OCI-LY7 (cell line): ENCODE data around the gene GATA5. TPM values are rescaled to one million over a fixed set of nuclear protein-coding genes. Genes with fewer than 3 reads are reported as not detected.

Experiments used
- BruUV-seq: library from RNA; stranded (reverse); fragments of 400-500 nt; replicated peaks from 2 replicates; lab custom pipeline; 2021; lab: Mats Ljungman, UMichigan
- CTCF ChIA-PET: fragments of 300-600 bp; sonication (Branson Sonifier 250); formaldehyde crosslinking; loops from one replicate; lab custom pipeline; 2022; ENCODE audit warnings: antibody characterized with exemption; ENCODE audit not compliant: unreplicated experiment; lab: Charles Lee
- POLR2A ChIA-PET: fragments of 300-600 bp; sonication (Branson Sonifier 250); formaldehyde crosslinking; loops from one replicate; lab custom pipeline; 2022; ENCODE audit warnings: antibody characterized with exemption; lab: Charles Lee
- DNase-seq: peaks from one replicate; pipeline ENCODE4 v3.0.0-alpha.2; 2015; ENCODE audit warnings: low spot score
- H2AFZ ChIP-seq: fragments of 200-600 bp; sonication (generic), shearing (Covaris generic); 2 replicates; pipeline ENCODE4 v1.6.1; 2014; ENCODE audit warnings: mild to moderate bottlenecking, antibody characterized with exemption, low read length, moderate library complexity
- H3K27ac ChIP-seq: fragments of 200-600 bp; sonication (generic); 2 replicates; pipeline ENCODE4 v1.5.1; 2014; ENCODE audit warnings: mixed run types, low read depth, mild to moderate bottlenecking, moderate library complexity, low read length, inconsistent platforms; ENCODE audit not compliant: poor library complexity, severe bottlenecking
- H3K36me3 ChIP-seq: fragments of 200-600 bp; sonication (generic); 2 replicates; pipeline ENCODE4 v1.6.1; 2014; ENCODE audit warnings: mild to moderate bottlenecking, antibody characterized with exemption, low read length, moderate library complexity, mixed read lengths; ENCODE audit not compliant: insufficient read depth
- H3K4me1 ChIP-seq: fragments of 200-600 bp; sonication (generic); 2 replicates; pipeline ENCODE4 v1.5.1; 2014; ENCODE audit warnings: mild to moderate bottlenecking, low read length; ENCODE audit not compliant: insufficient read depth, poor library complexity, severe bottlenecking
- H3K4me2 ChIP-seq: fragments of 200-600 bp; sonication (generic); 2 replicates; pipeline ENCODE4 v1.6.1; 2014; ENCODE audit warnings: mild to moderate bottlenecking, low read length
- H3K4me3 ChIP-seq: fragments of 200-600 bp; sonication (generic); 2 replicates; pipeline ENCODE4 v1.5.1; 2014; ENCODE audit warnings: mild to moderate bottlenecking, low read depth, low read length; ENCODE audit not compliant: poor library complexity, severe bottlenecking
- H3K79me2 ChIP-seq: fragments of 200-600 bp; sonication (generic); 2 replicates; pipeline ENCODE4 v1.6.1; 2016; ENCODE audit warnings: low read depth, mild to moderate bottlenecking, low read length, moderate library complexity, mixed read lengths; ENCODE audit not compliant: insufficient read depth
- H3K9me2 ChIP-seq: fragments of 200-600 bp; sonication (generic); 2 replicates; pipeline ENCODE4 v1.6.1; 2016; ENCODE audit warnings: mild to moderate bottlenecking, low read length, mixed read lengths; ENCODE audit not compliant: insufficient read depth
- H3K9me3 ChIP-seq: fragments of 200-600 bp; sonication (generic); 2 replicates; pipeline ENCODE4 v1.6.1; 2014; ENCODE audit warnings: mild to moderate bottlenecking, mixed run types, low read length, mixed read lengths
- H4K20me1 ChIP-seq: fragments of 200-600 bp; sonication (generic); 2 replicates; pipeline ENCODE4 v1.6.1; 2014; ENCODE audit warnings: mild to moderate bottlenecking, antibody characterized with exemption, low read length, moderate library complexity, mixed read lengths; ENCODE audit not compliant: insufficient read depth
- CTCF ChIP-seq: fragments of 200-600 bp; sonication (generic); conservative IDR thresholded peaks from 2 replicates; pipeline ENCODE4 v1.5.1; 2014; ENCODE audit warnings: mild to moderate bottlenecking, antibody characterized with exemption, low read length, moderate library complexity, mixed read lengths
- EZH2phosphoT487 ChIP-seq: fragments of 200-600 bp; sonication (generic); IDR thresholded peaks from 2 replicates; pipeline ENCODE4 v1.6.1; 2018; ENCODE audit warnings: low read depth, borderline replicate concordance, mild to moderate bottlenecking, mixed run types, antibody characterized with exemption, low read length, moderate library complexity, mixed read lengths
- intact Hi-C: fragments of 100-400 bp; cut with micrococcal nuclease; formaldehyde crosslinking; loops from one replicate; pipeline ENCODE4 v1.10.0; 2022; ENCODE audit not compliant: unreplicated experiment
- total RNA-seq, 2 experiments: library from RNA; depleted of rRNA in 1 of 2; stranded (reverse); fragments of >200 nt in 1 of 2; shearing (Covaris generic) in 1 of 2; gene quantifications; 2 replicates each; pipeline ENCODE4 v1.2.3, GENCODE V29; 2014 to 2022

The GATA5 gene
- total RNA-seq, 2 experiments from 2014 or later, result not detected

GRCh38 chr20:62482974-62483373 is 7.2 kb upstream of the GATA5 start:
- no peak for TF ChIP-seq CTCF
- TF ChIP-seq EZH2phosphoT487, result no peak
- no peaks in the 10 kb centered on the region for H3K9me3 ChIP-seq

GRCh38 chr20:62482146-62482809 is 6.5 kb upstream of the GATA5 start:
- Histone ChIP-seq H3K9me3 (no peaks in the 10 kb centered on the region), H3K4me1 (no peaks in the 10 kb centered on the region), H2AFZ (no peak overlapping the region), H3K9me2 (no peaks in the 10 kb centered on the region), H3K27ac (no peak overlapping the region), H3K79me2 (no peaks in the 10 kb centered on the region), H3K36me3 (no peaks in the 10 kb centered on the region), H3K4me2 (no peak overlapping the region), H4K20me1 (no peaks in the 10 kb centered on the region), H3K4me3 (no peak overlapping the region)
- ChIA-PET CTCF (no interaction called here), POLR2A (no interaction called here)
- TF ChIP-seq CTCF (no peak), EZH2phosphoT487 (no peak)
- intact Hi-C loops, result no loop called here
- DNase-seq, result no peak
- no TSS peak for BruUV-seq

More at GRCh38 chr20:62482974-62483373, 7.2 kb upstream of the GATA5 start:
- Histone ChIP-seq H3K27ac (no peak overlapping the region), H3K79me2 (no peaks in the 10 kb centered on the region), H3K4me2 (no peak overlapping the region), H3K4me3 (no peak overlapping the region), H3K4me1 (no peaks in the 10 kb centered on the region), H2AFZ (no peak overlapping the region), H4K20me1 (no peaks in the 10 kb centered on the region), H3K36me3 (no peaks in the 10 kb centered on the region), H3K9me2 (no peaks in the 10 kb centered on the region)
- no peak for DNase-seq
- no TSS peak for BruUV-seq
- intact Hi-C loops, result no loop called here
- ChIA-PET POLR2A (no interaction called here), CTCF (no interaction called here)

- H3K36me3 ChIP-seq, result no peaks in the 10 kb centered on the region
- no peaks in the 10 kb centered on the region for H3K79me2 ChIP-seq
- no peak for DNase-seq
- intact Hi-C loops, result no loop called here
- no peaks in the 10 kb centered on the region for H3K9me3 ChIP-seq
- ChIA-PET CTCF (no interaction called here), POLR2A (no interaction called here)
- no peaks in the 10 kb centered on the region for H4K20me1 ChIP-seq
- BruUV-seq, result no TSS peak
- no peak overlapping the region for H3K4me2 ChIP-seq
- H2AFZ ChIP-seq, result no peak overlapping the region
- H3K9me2 ChIP-seq, result no peaks in the 10 kb centered on the region
- H3K27ac ChIP-seq, result no peak overlapping the region
- H3K4me3 ChIP-seq, result no peak overlapping the region
- H3K4me1 ChIP-seq, result no peaks in the 10 kb centered on the region
- TF ChIP-seq CTCF, result no peak
- no peak for TF ChIP-seq EZH2phosphoT487
These were observed 5.8 kb upstream of the GATA5 start for GRCh38 chr20:62481425-62482145.
